Pancreas (tissue), 10 donors: ENCODE data around the gene SDC1. TPM values are rescaled to one million over a fixed set of nuclear protein-coding genes. Genes with fewer than 3 reads are reported as not detected.

Experiments used
- ATAC-seq, 4 donors: fragments of 200-7000 bp; cut with Tn5 transposase; one replicate each; pipeline versions ENCODE4 v1.8.0 to v1.9.1; 2020; ENCODE audit warnings: mild to moderate bottlenecking in 4 of 4, moderate library complexity in 4 of 4
- DNase-seq, 6 donors: peaks; one replicate each; pipeline ENCODE4 v3.0.0-alpha.2; 2020
- FAIRE-seq: peaks from 2 replicates; lab custom pipeline; 2012; peaks lifted over from hg19 to GRCh38; lab: Jason Lieb, UNC
- H3K27ac ChIP-seq, 4 donors: fragments of 200-600 bp; sonication (generic); 1 replicate in 3 of 4; 2 replicates in 1 of 4; pipeline versions ENCODE4 v1.5.0 to v1.8.0; 2020
- H3K27me3 ChIP-seq, 4 donors: fragments of 200-600 bp; one replicate each; pipeline ENCODE4 v1.8.0; 2021
- H3K36me3 ChIP-seq, 3 donors: fragments of 200-600 bp; sonication (generic) in 1 of 3; one replicate each; pipeline versions ENCODE4 v1.5.0 to v1.8.0; 2020 to 2021
- H3K4me1 ChIP-seq, 3 donors: fragments of 200-600 bp; one replicate each; pipeline ENCODE4 v1.8.0; 2021
- H3K4me3 ChIP-seq, 4 donors: fragments of 200-600 bp; sonication (generic) in 2 of 4; one replicate each; pipeline versions ENCODE4 v1.5.0 to v1.8.0; 2020 to 2021
- H3K9me3 ChIP-seq, 4 donors: fragments of 200-600 bp; one replicate each; pipeline ENCODE4 v1.8.0; 2021
- CTCF ChIP-seq, 4 donors: fragments of 200-600 bp; sonication (generic) in 3 of 4; IDR thresholded peaks; one replicate each; pipeline versions ENCODE4 v1.5.0 to v1.8.0; 2021; ENCODE audit warnings: antibody characterized with exemption in 4 of 4
- WGBS, 2 donors: extraction: QIAGEN DNeasy Blood & Tissue Kit; methylation state at CpG; one replicate each; pipeline ENCODE4 v1.1.7; 2013; 5-methylcytosine and 5-hydroxymethylcytosine counted together
- intact Hi-C, 3 donors: fragments of 100-400 bp; cut with DNase I; formaldehyde crosslinking; loops; one replicate each; pipeline versions ENCODE4 v1.11.1 to v1.14.2; 2022
- polyA plus RNA-seq, 2 donors: library from polyadenylated mRNA; stranded (reverse); fragments of 200-250 nt; gene quantifications; one replicate each; pipeline ENCODE4 v1.2.3, GENCODE V29; 2013
- total RNA-seq, 6 donors: library from RNA; stranded (reverse); fragmentation: NEBNext Ultra II Directional in 4 of 6; extraction: Animal tissue kit (Norgen Biotek cat#: 25700) in 4 of 6; gene quantifications; one replicate each; pipeline versions ENCODE4 v1.2.1 to v1.2.4, GENCODE V29; 2021 to 2023
- donor health status: healthy with polysubstance abuse.
- donor health status: DM: no; HTN: no; CAD: no; lungs with moderate emphysema.
- donor health status: DM: no; HTN: no; CAD: no.
- donor health status: control.
- donor health status: control.
- donor health status: Bipolar disorder and iron deficiency.
- donor health status: DM: yes; HTN: yes; CAD: no.
- donor health status: DM: no; HTN: no; CAD: no.
- donor health status: DM: no; HTN: no; CAD: no.
- donor health status: DM: yes; HTN: yes; CAD: no.

Gene SDC1
- total and polyA plus RNA-seq, 8 donors, result 4.8 to 27.2 (median 19.9) TPM

DNA sequence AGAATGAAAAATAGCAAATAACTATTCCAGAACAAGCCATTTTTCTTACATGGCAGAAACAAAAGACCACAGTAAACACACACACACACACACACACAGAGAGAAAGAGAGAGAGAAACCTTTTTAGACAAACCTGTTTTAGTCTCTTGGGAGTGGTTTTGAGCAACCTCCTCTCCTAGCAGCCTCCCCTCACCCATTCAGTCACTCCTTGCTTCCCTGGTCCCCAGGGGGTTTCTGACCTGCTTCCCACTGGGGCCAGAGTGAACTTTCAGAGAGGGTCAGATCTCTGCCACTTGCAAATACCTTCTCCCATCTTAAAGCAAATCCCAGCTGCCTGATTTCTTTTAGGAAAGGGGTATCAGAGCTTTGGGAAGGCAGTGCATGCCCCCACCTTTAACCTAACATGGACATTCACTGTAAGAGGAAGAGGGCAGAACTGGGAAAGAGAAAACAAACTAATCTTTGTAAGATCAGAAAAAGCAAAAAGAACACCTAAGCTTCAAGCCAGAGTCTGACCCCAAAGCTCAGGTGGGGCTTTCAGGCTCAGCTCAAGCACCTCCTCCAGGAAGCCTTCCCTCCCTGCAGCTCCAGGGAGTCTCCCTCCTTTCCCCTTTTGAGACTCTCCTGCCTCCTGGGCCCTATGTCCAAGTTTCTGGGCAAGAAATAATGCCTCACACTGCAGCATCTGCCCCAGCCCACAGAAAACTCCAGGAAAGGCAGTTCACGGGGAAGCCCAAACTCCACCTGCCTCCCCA is 2.7 kb downstream of the SDC1 start:
- FAIRE-seq (no peak), ATAC-seq (no peak), DNase-seq (no peak)
- Histone ChIP-seq H3K4me1 (peaks cover 0 to 6% (median 5%) of the 10 kb centered on the region in 3 donors), H3K27me3 (no peaks in the 10 kb centered on the region), H3K36me3 (no peaks in the 10 kb centered on the region), H3K4me3 (no peak overlapping the region), H3K9me3 (no peaks in the 10 kb centered on the region), H3K27ac (no peak overlapping the region)
- intact Hi-C loops, result no loop called here
- no peak for TF ChIP-seq CTCF (IDR thresholded peaks at IDR 0.05)
- WGBS, 2 donors, result 93 to 100% methylated on average over 1 of the region's 1 CpG

DNA sequence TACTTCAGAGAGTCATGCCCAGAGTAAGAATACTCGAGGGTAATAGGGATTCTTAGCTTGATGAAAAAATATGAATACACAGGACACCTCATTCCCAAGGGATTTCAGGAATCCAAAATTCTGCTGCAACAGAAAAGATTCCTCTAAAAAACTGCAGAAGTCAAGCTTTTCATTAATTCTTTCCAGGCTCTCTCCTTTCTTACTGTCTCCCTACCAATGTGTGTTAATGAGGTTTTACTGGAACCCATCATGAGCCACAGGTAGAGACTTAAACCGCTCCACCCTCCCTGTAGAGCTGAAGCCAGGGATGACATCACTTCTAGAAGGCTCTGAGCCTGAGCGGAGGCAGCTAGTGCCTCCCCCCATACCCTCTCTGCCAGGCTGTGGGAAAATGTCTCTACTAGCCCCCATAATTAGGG is 3.4 kb downstream of the SDC1 start:
- peaks cover 0 to 6% (median 5%) of the 10 kb centered on the region in 3 donors for H3K4me1 ChIP-seq

GRCh38 chr2:20220806-20221554 is 4.0 kb downstream of the SDC1 start:
- DNase-seq, result no peak
- intact Hi-C loops, result no loop called here
- no peak overlapping the region for H3K4me3 ChIP-seq
- H3K27ac ChIP-seq, result no peak overlapping the region
- no peaks in the 10 kb centered on the region for H3K36me3 ChIP-seq
- no peak for ATAC-seq
- no peaks in the 10 kb centered on the region for H3K9me3 ChIP-seq
- no peaks in the 10 kb centered on the region for H3K27me3 ChIP-seq
- no peak for TF ChIP-seq CTCF (IDR thresholded peaks at IDR 0.05)
- WGBS, 2 donors, result 68 to 77% methylated on average over 3 of the region's 3 CpGs
- H3K4me1 ChIP-seq, result peaks cover 0 to 6% (median 5%) of the 10 kb centered on the region in 3 donors
- no peak for FAIRE-seq

More for the DNA sequence above, 3.4 kb downstream of the SDC1 start:
- ATAC-seq (no peak), DNase-seq (no peak), FAIRE-seq (no peak)
- Histone ChIP-seq H3K27ac (no peak overlapping the region), H3K36me3 (no peaks in the 10 kb centered on the region), H3K4me3 (no peak overlapping the region), H3K27me3 (no peaks in the 10 kb centered on the region), H3K9me3 (no peaks in the 10 kb centered on the region)
- intact Hi-C loops, result no loop called here
- TF ChIP-seq CTCF (IDR thresholded peaks at IDR 0.05), result no peak
- WGBS, 2 donors, result 74 to 81% methylated on average over 3 of the region's 3 CpGs

DNA sequence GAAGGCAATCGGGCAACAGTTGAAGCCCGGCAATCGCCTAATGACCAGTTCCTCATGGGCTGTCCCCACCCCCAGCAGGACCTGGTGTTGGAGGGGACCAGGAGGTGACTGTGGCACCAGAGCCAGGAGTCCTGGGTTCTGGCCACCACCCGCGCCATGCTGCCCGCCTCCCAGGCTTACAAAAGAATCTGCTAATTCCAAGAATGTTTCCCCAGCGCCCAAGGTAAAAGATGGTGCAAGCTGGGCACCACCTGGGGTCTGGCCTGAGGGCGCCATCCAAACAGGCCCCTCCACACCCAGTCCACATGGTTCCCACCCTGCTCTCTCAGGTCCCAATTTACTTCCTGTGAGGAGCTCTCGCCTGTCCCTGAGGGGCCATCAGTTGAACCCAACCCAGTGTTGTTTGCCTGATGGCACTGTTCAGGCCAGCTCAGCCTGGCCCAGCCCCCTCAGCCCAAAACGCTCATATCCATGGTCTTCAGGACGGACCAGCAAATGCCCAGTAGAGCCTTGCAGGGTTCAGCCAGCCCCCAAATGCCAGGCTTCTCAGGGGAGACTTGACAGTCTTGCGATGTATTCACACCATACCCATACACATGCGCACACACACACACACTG is 5.1 kb downstream of the SDC1 start:
- no peak for TF ChIP-seq CTCF (IDR thresholded peaks at IDR 0.05)
- intact Hi-C loops, result no loop called here
- WGBS, 2 donors, result 96 to 97% methylated on average over 13 of the region's 13 CpGs
- Histone ChIP-seq H3K27me3 (no peaks in the 10 kb centered on the region), H3K27ac (no peak overlapping the region), H3K36me3 (no peaks in the 10 kb centered on the region), H3K4me1 (no peaks in the 10 kb centered on the region), H3K9me3 (no peaks in the 10 kb centered on the region), H3K4me3 (no peak overlapping the region)
- ATAC-seq, result no peak
- FAIRE-seq, result no peak
- peak in 1 of 6 donors; percentile 34 for DNase-seq
